Stomach smooth muscle (tissue), 2 donors: ENCODE data around the gene HAVCR2.
"Not testable (repeated sequence)": the region's sequence is repeated elsewhere in the genome, so short reads cannot be mapped to it uniquely, and the experiment has no call there.

ENCODE experiments used
- H3K27ac ChIP-seq: one replicate; pipeline ENCODE4 v1.7.0; 2013; ENCODE audit warnings: mild to moderate bottlenecking, low read length, inconsistent platforms
- H3K27me3 ChIP-seq, 2 donors: one replicate each; pipeline ENCODE4 v1.7.0; 2013; ENCODE audit warnings: low read length in 2 of 2; ENCODE audit not compliant: insufficient read depth in 2 of 2, control insufficient read depth in 1 of 2
- H3K36me3 ChIP-seq, 2 donors: one replicate each; pipeline ENCODE4 v1.7.0; 2013; ENCODE audit warnings: low read length in 2 of 2; ENCODE audit not compliant: control insufficient read depth in 2 of 2, insufficient read depth in 2 of 2
- H3K4me1 ChIP-seq: one replicate; pipeline ENCODE4 v1.7.0; 2013; ENCODE audit warnings: low read length; ENCODE audit not compliant: control insufficient read depth, insufficient read depth
- H3K4me3 ChIP-seq, 2 donors: one replicate each; pipeline ENCODE4 v1.7.0; 2013; ENCODE audit warnings: low read length in 2 of 2
- H3K9ac ChIP-seq, 2 donors: one replicate each; pipeline ENCODE4 v1.7.0; 2013; ENCODE audit warnings: low read length in 2 of 2, mild to moderate bottlenecking in 1 of 2
- H3K9me3 ChIP-seq, 2 donors: one replicate each; pipeline ENCODE4 v1.7.0; 2013; ENCODE audit warnings: low read length in 2 of 2; ENCODE audit not compliant: control insufficient read depth in 2 of 2
- donor health status: healthy.
- donor health status: Pancreatic carcinoma.

HAVCR2 gene

GRCh38 chr5:157059891-157060290 lies 49.0 kb downstream of the HAVCR2 start:
- no peaks in the 10 kb centered on the region for H3K36me3 ChIP-seq
- no peak overlapping the region for H3K4me3 ChIP-seq
- no peak overlapping the region for H3K9ac ChIP-seq
- H3K9me3 ChIP-seq: no peaks in the 10 kb centered on the region
- no peak overlapping the region for H3K27ac ChIP-seq
- no peaks in the 10 kb centered on the region for H3K4me1 ChIP-seq
- H3K27me3 ChIP-seq: no peaks in the 10 kb centered on the region

- H3K4me3 ChIP-seq: no peak within 1 kb of the TSS
- no peaks in the 10 kb centered on the region for H3K4me1 ChIP-seq
- H3K9me3 ChIP-seq: no peaks in the 10 kb centered on the region
- H3K36me3 ChIP-seq: no peaks in the 10 kb centered on the region
- H3K27ac ChIP-seq: no peak within 1 kb of the TSS
- no peaks in the 10 kb centered on the region for H3K27me3 ChIP-seq
- H3K9ac ChIP-seq: no peak within 1 kb of the TSS
Observed at GRCh38 chr5:157059093-157059539, 49.7 kb downstream of the HAVCR2 start, which contains the start of gene HAVCR1. TSS of gene HAVCR1 (minus strand) at chr5:157059116. CDS start at chr5:157057943, 1,173 bp downstream.

GRCh38 chr5:157057459-157058370 lies 51.1 kb downstream of the HAVCR2 start:
- Histone ChIP-seq H3K27me3 (no peaks in the 10 kb centered on the region), H3K4me3 (no peak overlapping the region)

GRCh38 chr5:157056848-157057247 lies 52.0 kb downstream of the HAVCR2 start:
- not testable (repeated sequence) for H3K36me3 ChIP-seq, H3K27ac ChIP-seq, H3K4me3 ChIP-seq, H3K9ac ChIP-seq, H3K9me3 ChIP-seq, H3K27me3 ChIP-seq, H3K4me1 ChIP-seq

More at GRCh38 chr5:157057459-157058370, 51.1 kb downstream of the HAVCR2 start:
- Histone ChIP-seq H3K4me1 (no peaks in the 10 kb centered on the region), H3K9ac (no peak overlapping the region), H3K27ac (no peak overlapping the region), H3K9me3 (no peaks in the 10 kb centered on the region), H3K36me3 (no peaks in the 10 kb centered on the region)

GRCh38 chr5:157051604-157052245 lies 57.1 kb downstream of the HAVCR2 start:
- no peak overlapping the region for H3K27ac ChIP-seq
- no peaks in the 10 kb centered on the region for H3K4me1 ChIP-seq
- H3K4me3 ChIP-seq: no peak overlapping the region
- H3K27me3 ChIP-seq: no peaks in the 10 kb centered on the region
- no peaks in the 10 kb centered on the region for H3K9me3 ChIP-seq
- H3K9ac ChIP-seq: no peak overlapping the region
- H3K36me3 ChIP-seq: no peaks in the 10 kb centered on the region

- Histone ChIP-seq H3K4me3 (no peak overlapping the region), H3K27me3 (no peaks in the 10 kb centered on the region), H3K9ac (no peak overlapping the region), H3K36me3 (no peaks in the 10 kb centered on the region), H3K27ac (no peak overlapping the region), H3K9me3 (no peaks in the 10 kb centered on the region), H3K4me1 (no peaks in the 10 kb centered on the region)
Observed at GRCh38 chr5:157050050-157050449, 58.8 kb downstream of the HAVCR2 start.

- no peaks in the 10 kb centered on the region for H3K27me3 ChIP-seq
- no peak overlapping the region for H3K4me3 ChIP-seq
- H3K36me3 ChIP-seq: no peaks in the 10 kb centered on the region
- no peak overlapping the region for H3K9ac ChIP-seq
- H3K9me3 ChIP-seq: no peaks in the 10 kb centered on the region
- H3K27ac ChIP-seq: no peak overlapping the region
- H3K4me1 ChIP-seq: no peaks in the 10 kb centered on the region
Observed at GRCh38 chr5:157049605-157050004, 59.2 kb downstream of the HAVCR2 start.

- Histone ChIP-seq H3K4me3 (no peak overlapping the region), H3K36me3 (no peaks in the 10 kb centered on the region), H3K27ac (no peak overlapping the region), H3K27me3 (no peaks in the 10 kb centered on the region), H3K9me3 (no peaks in the 10 kb centered on the region), H3K9ac (no peak overlapping the region), H3K4me1 (no peaks in the 10 kb centered on the region)
Observed at GRCh38 chr5:157047898-157048297, 60.9 kb downstream of the HAVCR2 start.

- not testable (repeated sequence) for H3K9ac ChIP-seq, H3K27me3 ChIP-seq, H3K4me3 ChIP-seq, H3K9me3 ChIP-seq, H3K27ac ChIP-seq, H3K4me1 ChIP-seq, H3K36me3 ChIP-seq
Observed at GRCh38 chr5:157047016-157047415, 61.8 kb downstream of the HAVCR2 start.

GRCh38 chr5:157046041-157046440 lies 62.8 kb downstream of the HAVCR2 start:
- no peak overlapping the region for H3K27ac ChIP-seq
- no peaks in the 10 kb centered on the region for H3K9me3 ChIP-seq
- H3K9ac ChIP-seq: no peak overlapping the region
- H3K36me3 ChIP-seq: no peaks in the 10 kb centered on the region
- no peaks in the 10 kb centered on the region for H3K4me1 ChIP-seq
- H3K4me3 ChIP-seq: no peak overlapping the region
- no peaks in the 10 kb centered on the region for H3K27me3 ChIP-seq

- Histone ChIP-seq H3K36me3 (no peaks in the 10 kb centered on the region), H3K4me3 (no peak overlapping the region), H3K9ac (no peak overlapping the region), H3K4me1 (no peaks in the 10 kb centered on the region), H3K9me3 (no peaks in the 10 kb centered on the region), H3K27ac (no peak overlapping the region), H3K27me3 (no peaks in the 10 kb centered on the region)
Observed at GRCh38 chr5:157045601-157046000, 63.2 kb downstream of the HAVCR2 start.
